Ureter (tissue), 1 donor: ENCODE data around the gene TGFB2. TPM values are rescaled to one million over a fixed set of nuclear protein-coding genes. Genes with fewer than 3 reads are reported as not detected.

Source experiments
- DNase-seq: peaks from one replicate; pipeline ENCODE4 v3.0.0-alpha.2; 2020; ENCODE audit warnings: low spot score
- total RNA-seq: library from RNA; stranded (reverse); gene quantifications from one replicate; pipeline ENCODE4 v1.2.4, GENCODE V29; 2023
- donor health status: DM: yes; HTN: yes; CAD: no.

The TGFB2 gene
- total RNA-seq, 1 donor from 2014 or later = 17.4 TPM

- no peak for DNase-seq
Observed at GRCh38 chr1:218388591-218388990, 43.5 kb downstream of the TGFB2 start.

- DNase-seq = no peak
Observed at GRCh38 chr1:218390618-218391017, 45.5 kb downstream of the TGFB2 start.

- DNase-seq = no peak
Observed at GRCh38 chr1:218392780-218393179, 47.6 kb downstream of the TGFB2 start.

- no peak for DNase-seq
Observed at GRCh38 chr1:218394416-218394815, 49.3 kb downstream of the TGFB2 start.

- DNase-seq = no peak
Observed at GRCh38 chr1:218394989-218395388, 49.9 kb downstream of the TGFB2 start.

- no peak for DNase-seq
Observed at GRCh38 chr1:218395916-218396315, 50.8 kb downstream of the TGFB2 start.

GRCh38 chr1:218397752-218398339 lies 52.7 kb downstream of the TGFB2 start:
- no peak for DNase-seq

- no peak for DNase-seq
Observed at GRCh38 chr1:218400624-218401023, 55.5 kb downstream of the TGFB2 start.

GRCh38 chr1:218401441-218401997 lies 56.4 kb downstream of the TGFB2 start:
- no peak for DNase-seq

GRCh38 chr1:218401998-218402785 lies 57.1 kb downstream of the TGFB2 start:
- DNase-seq = no peak

- DNase-seq = no peak
Observed at GRCh38 chr1:218402786-218403120, 57.6 kb downstream of the TGFB2 start.

- DNase-seq = no peak
Observed at GRCh38 chr1:218403300-218403699, 58.2 kb downstream of the TGFB2 start.

- no peak for DNase-seq
Observed at GRCh38 chr1:218407630-218408029, 62.5 kb downstream of the TGFB2 start.

- DNase-seq = no peak
Observed at GRCh38 chr1:218408135-218408534, 63.0 kb downstream of the TGFB2 start.

- DNase-seq = no peak
Observed at GRCh38 chr1:218408942-218409341, 63.8 kb downstream of the TGFB2 start.

GRCh38 chr1:218409946-218410510 lies 64.9 kb downstream of the TGFB2 start:
- DNase-seq = no peak

- DNase-seq = no peak
Observed at GRCh38 chr1:218411101-218411500, 66.0 kb downstream of the TGFB2 start.

GRCh38 chr1:218412171-218412570 lies 67.0 kb downstream of the TGFB2 start:
- DNase-seq = no peak

- no peak for DNase-seq
Observed at GRCh38 chr1:218413179-218413578, 68.0 kb downstream of the TGFB2 start.

- no peak for DNase-seq
Observed at GRCh38 chr1:218414060-218414728, 69.1 kb downstream of the TGFB2 start.

GRCh38 chr1:218415726-218416125 lies 70.6 kb downstream of the TGFB2 start:
- DNase-seq = no peak

GRCh38 chr1:218421531-218421930 lies 76.4 kb downstream of the TGFB2 start:
- no peak for DNase-seq
